NOMO-1 (cell line): Measurements from ENCODE around the gene TAS2R1.
"Not testable (repeated sequence)": the region's sequence is repeated elsewhere in the genome, so short reads cannot be mapped to it uniquely, and the experiment has no call there.

Source experiments
- DNase-seq, 2 experiments: peaks; one replicate each; lab custom pipeline; 2025; ENCODE audit not compliant: unreplicated experiment in 2 of 2; lab: John Stamatoyannopoulos, UW

The TAS2R1 gene

DNA sequence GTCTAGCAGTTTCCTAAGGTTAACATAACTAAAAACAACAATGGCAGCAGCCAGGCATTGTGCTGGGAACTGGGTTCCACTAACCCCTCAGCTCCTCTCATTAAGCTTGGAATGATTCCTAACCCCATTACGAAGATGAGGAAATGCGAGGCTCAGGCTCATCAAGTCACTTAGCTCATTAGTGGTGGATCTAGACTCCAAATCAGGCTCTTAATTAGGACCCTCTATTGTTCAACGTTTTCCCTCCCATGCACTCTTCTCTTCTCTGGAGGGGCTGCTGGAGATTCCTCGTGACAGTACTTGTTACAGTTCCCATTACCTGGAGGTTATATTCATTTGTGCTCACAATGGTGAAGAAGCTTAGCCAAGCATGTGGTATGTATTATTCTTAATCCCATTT lies 6.5 kb downstream of the TAS2R1 start:
- no peak for DNase-seq

GRCh38 chr5:9622971-9623421 lies 7.2 kb downstream of the TAS2R1 start:
- no peak for DNase-seq

- DNase-seq = no peak
Observed at GRCh38 chr5:9621379-9621903, 8.7 kb downstream of the TAS2R1 start.

- no peak for DNase-seq
Observed at GRCh38 chr5:9619331-9620092, 10.6 kb downstream of the TAS2R1 start.

DNA sequence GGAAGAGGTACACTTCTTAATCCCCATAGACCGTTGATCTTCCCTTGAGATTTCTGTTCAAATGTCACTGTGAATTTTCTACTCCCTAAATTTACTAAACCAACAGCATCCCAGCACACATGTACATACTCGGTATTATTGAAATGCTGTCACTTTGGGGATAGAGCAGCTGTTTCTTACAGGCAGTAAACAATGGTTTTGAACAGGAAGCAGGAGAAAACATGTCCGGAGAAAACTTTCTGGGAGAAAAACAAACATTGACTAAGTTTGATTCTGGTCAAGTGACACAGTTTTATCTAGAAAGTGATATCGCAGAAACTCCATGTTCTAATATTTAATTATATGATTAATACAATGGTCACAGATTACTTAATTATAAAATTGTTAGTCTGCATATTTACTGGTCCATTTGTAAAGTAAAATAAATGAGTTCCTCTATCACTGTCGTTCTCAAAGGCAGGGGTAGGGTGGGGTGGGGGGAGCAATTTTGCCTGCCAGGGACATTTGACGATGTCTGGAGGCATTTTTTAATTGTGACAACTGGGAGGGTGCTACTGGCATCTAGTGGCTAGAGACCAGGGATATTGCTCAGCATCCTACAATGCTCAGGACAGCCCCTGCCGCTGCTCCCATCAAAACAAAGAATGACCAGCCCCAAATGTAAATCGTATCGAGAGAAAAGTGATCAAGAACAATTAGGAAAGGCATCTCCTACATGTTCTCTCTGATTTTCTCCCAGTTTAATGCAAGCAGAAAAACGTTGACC lies 12.2 kb downstream of the TAS2R1 start:
- no peak for DNase-seq

GRCh38 chr5:9617221-9617620 lies 12.9 kb downstream of the TAS2R1 start:
- no peak for DNase-seq

- no peak for DNase-seq
Observed at GRCh38 chr5:9615331-9615730, 14.8 kb downstream of the TAS2R1 start.

DNA sequence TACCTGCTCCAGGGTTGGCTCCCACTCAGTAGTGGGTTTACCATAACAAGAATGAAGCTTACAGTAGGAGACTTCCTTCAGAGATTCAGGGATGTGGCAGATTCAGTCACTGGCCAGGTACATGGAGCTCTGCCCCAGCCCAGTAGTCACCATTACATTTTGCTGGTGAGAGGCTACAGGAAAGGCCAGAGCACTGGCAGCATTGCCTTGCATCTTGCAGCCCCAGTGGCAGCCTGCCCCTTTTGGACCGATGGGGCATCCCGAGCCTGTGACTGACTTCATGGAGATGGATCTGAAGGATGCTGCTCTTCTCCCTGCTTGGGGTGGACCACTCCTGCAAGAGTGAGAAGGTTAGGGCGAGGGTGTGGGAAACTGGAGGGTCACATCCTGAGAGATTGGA lies 16.8 kb downstream of the TAS2R1 start:
- DNase-seq = no peak

DNA sequence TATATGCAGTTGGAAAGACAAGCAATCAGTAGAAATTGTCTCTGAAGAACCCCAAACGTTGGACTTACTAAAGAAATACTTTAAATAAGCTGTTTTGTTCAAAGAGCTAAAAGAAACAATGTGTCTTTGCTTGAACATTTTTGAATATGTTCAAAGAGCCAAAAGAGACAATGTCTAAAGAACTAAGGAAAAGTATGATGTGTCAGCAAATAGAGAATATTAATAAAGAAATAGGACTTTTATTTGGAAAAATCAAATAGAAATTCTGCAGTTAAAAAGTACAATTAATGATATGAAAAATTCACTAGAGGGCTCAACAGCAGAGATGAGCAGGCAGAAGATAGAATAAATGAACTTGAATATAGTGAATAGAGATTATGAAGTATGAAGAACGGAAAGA lies 19.2 kb downstream of the TAS2R1 start:
- DNase-seq = no peak

DNA sequence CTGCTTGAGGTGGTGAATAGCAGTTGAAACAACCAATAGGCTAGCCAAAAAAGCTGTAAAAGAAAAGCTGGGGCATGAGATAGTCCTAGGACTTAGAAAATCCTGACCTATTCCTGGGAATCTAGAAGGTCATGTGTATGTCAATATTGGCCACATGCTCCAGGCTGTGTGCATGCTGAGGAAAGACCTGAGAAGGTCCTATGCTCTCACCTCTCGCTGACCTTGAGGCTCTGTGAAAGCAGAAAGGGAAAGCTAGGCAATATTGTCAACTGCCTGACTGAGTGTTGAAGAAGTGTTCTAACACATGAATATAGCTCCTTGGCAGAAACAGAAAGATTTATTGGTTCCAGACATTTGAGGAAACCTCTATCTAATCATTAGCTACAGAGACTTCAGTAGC lies 19.8 kb downstream of the TAS2R1 start:
- no peak for DNase-seq

DNA sequence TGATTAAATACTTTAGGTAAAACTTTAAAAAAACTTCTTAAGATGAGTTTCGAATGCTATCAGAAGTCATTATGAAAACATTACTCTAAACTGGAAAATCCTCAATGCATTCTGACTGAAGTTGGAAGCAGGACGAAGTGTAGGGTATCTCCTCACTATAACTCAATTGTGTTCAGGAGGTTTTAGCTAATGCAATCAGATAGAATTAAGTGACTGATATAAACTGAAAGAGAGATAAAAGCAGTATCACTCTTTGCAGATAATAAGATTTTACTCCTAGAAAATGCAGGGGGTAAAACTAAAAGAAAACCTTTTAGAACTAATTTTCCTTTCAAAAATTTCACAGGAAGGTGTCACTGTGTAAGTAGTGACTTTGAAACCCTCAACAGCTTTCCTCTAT lies 22.1 kb downstream of the TAS2R1 start:
- DNase-seq = no peak

DNA sequence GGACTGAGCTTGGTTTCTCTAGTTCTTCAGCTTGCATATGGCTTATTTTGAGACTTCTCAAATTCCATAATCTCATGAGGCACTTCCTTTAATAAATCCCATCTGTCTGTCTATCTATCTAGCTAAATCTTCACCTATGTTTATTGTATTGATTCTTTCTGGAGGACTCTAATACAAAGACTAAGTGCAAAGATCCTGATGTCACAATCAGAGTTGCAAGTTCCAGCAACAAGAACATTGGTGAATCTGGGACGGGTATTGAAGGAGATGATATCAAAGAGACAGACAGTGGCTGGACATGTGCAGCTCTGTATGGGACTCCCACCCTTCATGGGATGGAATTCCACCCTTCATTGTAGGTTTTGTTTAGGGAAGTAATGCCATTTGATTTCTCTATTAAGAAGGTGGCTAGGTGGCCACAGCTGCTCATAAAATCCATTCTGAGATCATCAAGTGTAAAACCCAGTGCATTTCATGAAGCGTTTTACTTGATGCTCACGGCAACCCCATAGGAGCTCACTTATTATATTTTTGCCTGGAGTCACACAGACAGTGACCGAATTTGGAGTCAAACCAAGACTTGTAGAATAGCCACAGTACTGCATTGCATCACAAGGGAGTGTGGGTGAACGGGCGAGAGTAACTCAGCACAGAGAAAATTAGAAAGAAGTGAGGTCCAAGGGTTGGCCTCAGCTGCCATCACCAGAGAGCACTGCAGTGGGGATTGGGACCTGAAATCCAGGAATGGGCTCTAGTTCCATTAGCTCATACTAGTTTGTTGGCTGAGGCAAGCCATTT lies 24.9 kb downstream of the TAS2R1 start:
- DNase-seq = no peak

GRCh38 chr5:9604416-9604815 lies 25.7 kb downstream of the TAS2R1 start:
- DNase-seq = no peak

- no peak for DNase-seq
Observed at GRCh38 chr5:9601055-9601739, 29.0 kb downstream of the TAS2R1 start.

GRCh38 chr5:9599391-9599790 lies 30.8 kb downstream of the TAS2R1 start:
- no peak for DNase-seq

DNA sequence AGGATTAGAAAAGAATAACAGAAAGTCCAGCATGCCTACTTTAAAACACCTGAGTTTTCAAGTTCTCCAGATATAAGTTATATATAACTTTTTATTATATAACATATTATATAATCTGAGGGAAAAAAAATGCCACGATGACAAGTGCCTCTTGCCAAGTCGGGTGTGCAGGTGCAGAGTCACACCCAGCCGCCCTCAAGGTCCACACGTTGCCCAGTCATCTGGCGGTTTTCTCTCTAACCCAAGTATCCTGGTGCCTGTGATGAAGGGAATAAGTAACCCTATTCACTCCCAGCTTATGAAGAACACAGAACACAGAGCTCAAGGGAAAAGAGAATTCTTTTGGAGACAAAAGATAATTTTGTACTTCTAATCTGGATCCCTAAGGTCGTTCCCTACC lies 31.8 kb downstream of the TAS2R1 start:
- not testable (repeated sequence) for DNase-seq

DNA sequence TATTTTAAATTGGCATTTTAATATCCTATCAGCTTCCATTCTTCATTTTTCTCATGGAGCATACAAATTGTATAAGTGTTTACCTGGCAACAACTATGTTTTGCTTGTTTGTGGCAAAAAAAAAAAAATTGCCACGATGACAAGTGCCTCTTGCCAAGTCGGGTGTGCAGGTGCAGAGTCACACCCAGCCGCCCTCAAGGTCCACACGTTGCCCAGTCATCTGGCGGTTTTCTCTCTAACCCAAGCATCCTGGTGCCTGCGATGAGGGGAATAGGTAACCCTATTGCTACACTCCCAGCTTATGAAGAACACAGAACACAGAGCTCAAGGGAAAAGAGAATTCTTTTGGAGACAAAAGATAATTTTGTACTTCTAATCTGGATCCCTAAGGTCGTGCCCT lies 32.8 kb downstream of the TAS2R1 start:
- DNase-seq = not testable (repeated sequence)

DNA sequence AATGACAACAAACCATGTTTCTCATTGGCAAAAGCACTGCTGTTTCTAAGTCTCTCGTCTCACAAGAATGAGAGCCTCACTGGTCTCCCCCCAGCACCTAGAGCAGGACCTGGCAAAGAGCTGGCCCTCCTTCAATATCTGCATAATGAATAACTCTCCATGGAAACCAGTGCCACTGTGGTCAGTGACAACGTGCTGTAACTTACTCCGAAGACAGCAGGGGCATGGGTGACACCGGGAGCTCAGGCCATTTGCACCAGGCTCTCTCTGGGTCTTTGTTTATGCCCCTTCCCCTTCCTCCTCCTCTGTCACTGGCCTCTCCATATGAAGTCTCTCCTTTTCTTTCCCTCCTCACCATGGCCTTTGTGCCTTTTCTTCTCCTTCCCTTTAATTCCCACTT lies 33.3 kb downstream of the TAS2R1 start:
- DNase-seq = no peak

- peak in 1 of 2 experiments; percentile 7 for DNase-seq
Observed at GRCh38 chr5:9596171-9596780, 33.9 kb downstream of the TAS2R1 start.

DNA sequence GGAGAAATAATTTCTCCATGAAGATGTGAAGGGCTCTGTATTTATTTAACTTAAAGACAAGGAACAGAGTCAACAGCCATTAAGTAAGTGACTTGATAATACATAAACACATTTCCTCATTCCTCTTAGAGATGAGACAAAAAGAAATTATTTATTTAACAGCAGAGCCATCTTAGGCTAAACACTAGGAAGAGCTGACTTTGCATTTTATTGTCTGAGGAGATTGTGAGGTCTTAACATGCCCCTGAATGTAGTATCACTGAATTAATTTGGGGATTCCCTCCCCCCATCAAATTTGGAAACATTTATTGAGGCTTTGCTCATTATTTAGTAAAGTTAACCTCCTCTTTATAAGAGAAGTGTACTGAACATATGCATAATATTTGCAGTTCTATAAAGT lies 35.2 kb downstream of the TAS2R1 start:
- no peak for DNase-seq
